Measurements from ENCODE around the gene REEP3. TPM values are rescaled to one million over a fixed set of nuclear protein-coding genes. Genes with fewer than 3 reads are reported as not detected.
A peak's percentile ranks its signal among the peaks of the same experiment; 100 is the strongest.

The REEP3 gene
- total and polyA plus RNA-seq, 7 donors, result 6.5 to 18.4 (median 16.1) TPM

- H3K36me3 ChIP-seq (ENCODE audit: insufficient read depth in 1 of 2, low read depth in 1 of 2), result no peaks in the 10 kb centered on the region
- WGBS, 3 donors, result 2 to 3% (median 2%) methylated on average over 16 of the region's 16 CpGs
- ATAC-seq (peak in 3 of 4 donors; percentile 39 to 46 (median 44)), DNase-seq (peak; percentile 23 to 59)
- intact Hi-C loops (cut with DNase I), result loop anchor here (5.0 to 10.0 kb wide), 5 partner anchors 104 to 461 kb away; partner anchors contain the start of genes JMJD1C (in 1 of the 2) and REEP3 (in 1 of the 2)
- H3K9me3 ChIP-seq, result no peaks in the 10 kb centered on the region
- no peaks in the 10 kb centered on the region for H3K27me3 ChIP-seq (ENCODE audit: insufficient read depth in 3 of 3, low read length in 2 of 3)
- peak overlapping the region; percentile 79 for H3K4me3 ChIP-seq
- no peak for TF ChIP-seq CTCF (IDR thresholded peaks at IDR 0.05)
- peaks cover 13% of the 10 kb centered on the region for H3K4me1 ChIP-seq
- H3K27ac ChIP-seq, result peak overlapping the region; percentile 95
Measured at GRCh38 chr10:63628526-63629362, 107.5 kb downstream of the REEP3 start.

- 0% methylated on average over 24 of the region's 24 CpGs for WGBS, 3 donors
- peak; percentile 64 for TF ChIP-seq CTCF (IDR thresholded peaks at IDR 0.05)
- Histone ChIP-seq H3K4me3 (peak overlapping the region; percentile 79), H3K36me3 (ENCODE audit: insufficient read depth in 1 of 2, low read depth in 1 of 2) (no peaks in the 10 kb centered on the region), H3K4me1 (peaks cover 13% of the 10 kb centered on the region), H3K27ac (peak overlapping the region; percentile 95), H3K9me3 (no peaks in the 10 kb centered on the region), H3K27me3 (ENCODE audit: insufficient read depth in 3 of 3, low read length in 2 of 3) (no peaks in the 10 kb centered on the region)
- intact Hi-C loops (cut with DNase I), result loop anchor here (5.0 to 10.0 kb wide), 7 partner anchors 83 to 462 kb away; partner anchors contain the start of genes JMJD1C (in 1 of the 2) and REEP3 (in 1 of the 2)
- DNase-seq (peak; percentile 95 to 97), ATAC-seq (peak; percentile 83 to 88 (median 84))
Measured at GRCh38 chr10:63629363-63630084, 108.3 kb downstream of the REEP3 start.

GRCh38 chr10:63630085-63630930, 109.1 kb downstream of the REEP3 start:
- no peak for TF ChIP-seq CTCF (IDR thresholded peaks at IDR 0.05)
- H3K27ac ChIP-seq, result peak overlapping the region; percentile 95
- ATAC-seq (peak; percentile 72 to 81 (median 76)), DNase-seq (peak; percentile 90 to 95)
- H3K4me3 ChIP-seq, result peak overlapping the region; percentile 79
- H3K4me1 ChIP-seq, result peaks cover 13% of the 10 kb centered on the region
- no peaks in the 10 kb centered on the region for H3K27me3 ChIP-seq (ENCODE audit: insufficient read depth in 3 of 3, low read length in 2 of 3)
- no peaks in the 10 kb centered on the region for H3K36me3 ChIP-seq (ENCODE audit: insufficient read depth in 1 of 2, low read depth in 1 of 2)
- intact Hi-C loops (cut with DNase I), result loop anchor here (5.0 to 10.0 kb wide), 3 partner anchors 82 to 416 kb away; no protein-coding TSS in a partner anchor
- 0% methylated on average over 32 to 70 of the region's 70 CpGs for WGBS, 3 donors
- H3K9me3 ChIP-seq, result no peaks in the 10 kb centered on the region

GRCh38 chr10:63630931-63631680, 109.9 kb downstream of the REEP3 start:
- H3K9me3 ChIP-seq, result no peaks in the 10 kb centered on the region
- DNase-seq, result no peak
- no peaks in the 10 kb centered on the region for H3K27me3 ChIP-seq (ENCODE audit: insufficient read depth in 3 of 3, low read length in 2 of 3)
- no peak for TF ChIP-seq CTCF (IDR thresholded peaks at IDR 0.05)
- 22 to 29% (median 24%) methylated on average over 19 of the region's 19 CpGs for WGBS, 3 donors
- no peak for ATAC-seq
- peaks cover 13% of the 10 kb centered on the region for H3K4me1 ChIP-seq
- H3K36me3 ChIP-seq (ENCODE audit: insufficient read depth in 1 of 2, low read depth in 1 of 2), result no peaks in the 10 kb centered on the region
- H3K4me3 ChIP-seq, result peak overlapping the region; percentile 79
- H3K27ac ChIP-seq, result peak overlapping the region; percentile 95
- intact Hi-C loops (cut with DNase I), result loop anchor here (5.0 to 10.0 kb wide), 3 partner anchors 81 to 416 kb away; no protein-coding TSS in a partner anchor

Measured in psoas muscle (tissue), 8 donors.